Rectal smooth muscle tissue (tissue), 1 donor: ENCODE data around the gene BAD.
A peak's percentile ranks its signal among the peaks of the same experiment; 100 is the strongest.

Source experiments
- H3K27ac ChIP-seq: one replicate; pipeline ENCODE4 v1.7.0; 2013; ENCODE audit warnings: low read depth, low read length, inconsistent platforms
- H3K27me3 ChIP-seq: one replicate; pipeline ENCODE4 v1.7.0; 2013; ENCODE audit warnings: low read length; ENCODE audit not compliant: control insufficient read depth, insufficient read depth
- H3K36me3 ChIP-seq: one replicate; pipeline ENCODE4 v1.7.0; 2013; ENCODE audit warnings: low read length; ENCODE audit not compliant: control insufficient read depth, insufficient read depth
- H3K4me1 ChIP-seq: one replicate; pipeline ENCODE4 v1.7.0; 2013; ENCODE audit warnings: low read length; ENCODE audit not compliant: control insufficient read depth, insufficient read depth
- H3K4me3 ChIP-seq: one replicate; pipeline ENCODE4 v1.7.0; 2013; ENCODE audit warnings: low read length
- H3K9ac ChIP-seq: one replicate; pipeline ENCODE4 v1.7.0; 2013; ENCODE audit warnings: low read length

BAD gene

GRCh38 chr11:64261556-64262080 lies 22.8 kb downstream of the BAD start:
- Histone ChIP-seq H3K4me3 (no peak overlapping the region), H3K4me1 (no peaks in the 10 kb centered on the region), H3K27me3 (no peaks in the 10 kb centered on the region), H3K27ac (no peak overlapping the region), H3K36me3 (peaks cover 40% of the 10 kb centered on the region), H3K9ac (no peak overlapping the region)

DNA sequence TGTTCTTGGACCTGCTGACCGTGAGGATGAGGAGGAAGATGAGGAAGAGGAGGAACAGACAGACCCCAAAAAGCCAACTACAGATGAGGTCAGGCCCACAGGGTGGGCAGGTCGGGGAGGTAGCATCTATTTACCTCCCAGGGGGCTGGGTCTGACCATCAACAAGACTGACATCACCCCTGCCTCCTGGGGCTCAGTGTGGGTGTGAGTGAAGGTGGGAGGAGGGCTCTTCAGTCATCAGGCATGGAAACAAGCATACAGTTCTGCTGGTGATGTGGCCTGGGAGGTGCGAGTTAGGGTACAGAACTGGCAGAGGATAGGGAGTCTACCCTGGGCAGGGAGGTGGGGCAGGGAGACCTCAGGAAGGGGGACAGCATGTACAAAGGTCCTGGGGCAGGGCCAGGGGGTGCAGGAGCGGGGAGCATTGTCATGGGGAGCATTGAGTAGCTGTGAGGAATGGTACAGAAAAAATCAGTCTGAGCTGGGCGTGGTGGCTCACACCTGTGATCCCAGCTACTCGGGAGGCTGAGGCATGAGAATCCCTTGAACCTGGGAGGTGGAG lies 24.2 kb downstream of the BAD start:
- Histone ChIP-seq H3K9ac (no peak overlapping the region), H3K4me3 (no peak overlapping the region), H3K27me3 (no peaks in the 10 kb centered on the region), H3K27ac (no peak overlapping the region), H3K36me3 (peaks cover 37% of the 10 kb centered on the region), H3K4me1 (no peaks in the 10 kb centered on the region)

- peaks cover 36% of the 10 kb centered on the region for H3K36me3 ChIP-seq
- no peak overlapping the region for H3K27ac ChIP-seq
- no peaks in the 10 kb centered on the region for H3K27me3 ChIP-seq
- no peaks in the 10 kb centered on the region for H3K4me1 ChIP-seq
- H3K4me3 ChIP-seq: no peak overlapping the region
- no peak overlapping the region for H3K9ac ChIP-seq
Measured at GRCh38 chr11:64259533-64260067, 24.9 kb downstream of the BAD start.

- H3K36me3 ChIP-seq: peaks cover 31% of the 10 kb centered on the region
Measured at GRCh38 chr11:64258946-64259532, 25.4 kb downstream of the BAD start.

GRCh38 chr11:64258356-64258755 lies 26.1 kb downstream of the BAD start:
- Histone ChIP-seq H3K4me3 (no peak overlapping the region), H3K27me3 (no peaks in the 10 kb centered on the region), H3K36me3 (peaks cover 30% of the 10 kb centered on the region), H3K4me1 (no peaks in the 10 kb centered on the region), H3K9ac (no peak overlapping the region), H3K27ac (no peak overlapping the region)

More at GRCh38 chr11:64258946-64259532, 25.4 kb downstream of the BAD start:
- H3K4me1 ChIP-seq: no peaks in the 10 kb centered on the region
- no peak overlapping the region for H3K4me3 ChIP-seq
- H3K27ac ChIP-seq: no peak overlapping the region
- H3K9ac ChIP-seq: no peak overlapping the region
- no peaks in the 10 kb centered on the region for H3K27me3 ChIP-seq

- Histone ChIP-seq H3K27me3 (no peaks in the 10 kb centered on the region), H3K27ac (no peak overlapping the region), H3K36me3 (peaks cover 25% of the 10 kb centered on the region), H3K4me1 (peaks cover 4% of the 10 kb centered on the region), H3K9ac (no peak overlapping the region), H3K4me3 (no peak overlapping the region)
Measured at GRCh38 chr11:64256300-64256699, 28.2 kb downstream of the BAD start.

- no peak overlapping the region for H3K4me3 ChIP-seq
- no peaks in the 10 kb centered on the region for H3K27me3 ChIP-seq
- H3K36me3 ChIP-seq: peaks cover 24% of the 10 kb centered on the region
- no peak overlapping the region for H3K9ac ChIP-seq
- no peak overlapping the region for H3K27ac ChIP-seq
- H3K4me1 ChIP-seq: peaks cover 4% of the 10 kb centered on the region
Measured at GRCh38 chr11:64255135-64256128, 29.0 kb downstream of the BAD start.

DNA sequence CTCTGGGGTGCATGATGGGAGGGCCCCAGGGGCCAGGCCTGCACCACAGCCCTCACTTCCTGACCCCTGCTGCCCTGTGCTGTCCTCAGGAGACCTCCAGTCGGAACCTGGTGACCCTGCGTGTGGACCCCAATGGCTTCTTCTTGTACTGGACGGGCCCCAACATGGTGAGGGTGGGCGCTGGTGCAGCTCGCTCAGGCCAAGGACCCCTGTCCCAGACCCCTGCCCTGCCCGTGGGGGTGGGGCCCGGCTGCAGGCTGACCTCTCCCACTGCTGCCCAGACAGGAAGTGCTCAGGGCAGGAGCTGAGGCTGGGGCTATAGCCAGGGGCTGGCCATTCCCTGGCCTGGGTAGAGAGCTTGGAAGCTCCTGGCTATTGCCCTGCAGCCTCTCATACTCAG lies 30.1 kb downstream of the BAD start:
- H3K4me3 ChIP-seq: no peak overlapping the region
- no peaks in the 10 kb centered on the region for H3K27me3 ChIP-seq
- no peak overlapping the region for H3K27ac ChIP-seq
- peaks cover 4% of the 10 kb centered on the region for H3K4me1 ChIP-seq
- H3K9ac ChIP-seq: no peak overlapping the region
- H3K36me3 ChIP-seq: peaks cover 13% of the 10 kb centered on the region

DNA sequence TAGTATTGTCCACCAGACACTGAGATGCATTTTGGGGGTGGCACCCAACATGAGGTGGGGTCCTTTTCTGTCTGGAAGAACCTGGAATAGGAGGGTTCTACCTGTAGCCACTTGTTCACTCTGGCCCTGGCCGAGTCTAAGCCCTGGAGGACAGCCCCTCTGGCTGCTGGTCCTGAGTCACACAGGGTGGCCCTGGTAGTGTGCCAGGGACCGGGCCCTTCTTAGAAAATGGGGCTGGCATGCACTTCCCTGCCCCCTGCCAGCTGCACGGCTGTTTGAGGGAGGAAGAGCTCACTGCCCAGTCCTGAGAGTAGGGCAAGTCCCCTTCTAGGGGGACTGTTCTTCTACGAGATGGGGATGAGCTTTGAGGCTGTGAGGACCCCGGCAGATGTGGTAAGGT lies 31.0 kb downstream of the BAD start:
- Histone ChIP-seq H3K27ac (no peak overlapping the region), H3K27me3 (no peaks in the 10 kb centered on the region), H3K9ac (no peak overlapping the region), H3K36me3 (peaks cover 9% of the 10 kb centered on the region), H3K4me3 (peak overlapping the region; percentile 9), H3K4me1 (peaks cover 4% of the 10 kb centered on the region)

DNA sequence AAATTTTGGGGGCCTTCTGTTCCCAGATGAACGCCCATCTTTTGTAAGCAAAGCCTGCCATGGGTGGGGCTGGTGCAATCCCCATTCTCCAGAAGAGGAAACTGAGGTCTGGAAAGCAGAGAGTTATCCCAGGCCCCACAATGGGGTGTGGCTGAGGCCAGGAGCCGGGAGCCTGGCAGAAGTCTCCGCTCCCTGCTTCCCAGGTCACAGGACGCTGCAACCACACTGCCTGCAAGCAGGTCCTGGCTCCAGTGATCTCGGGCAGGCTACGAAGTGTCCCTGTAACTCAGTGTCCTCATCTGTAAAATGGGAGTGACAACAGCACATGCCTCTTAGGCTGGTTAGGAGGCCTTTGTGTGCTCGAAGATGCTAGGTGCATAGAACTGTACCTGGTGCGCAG lies 31.4 kb downstream of the BAD start:
- no peak overlapping the region for H3K9ac ChIP-seq
- H3K27ac ChIP-seq: no peak overlapping the region

GRCh38 chr11:64252003-64252872 lies 32.2 kb downstream of the BAD start:
- H3K27me3 ChIP-seq: no peaks in the 10 kb centered on the region
- peak overlapping the region; percentile 80 for H3K4me3 ChIP-seq
- peaks cover 7% of the 10 kb centered on the region for H3K4me1 ChIP-seq
- H3K9ac ChIP-seq: peak overlapping the region; percentile 64
- peaks cover 8% of the 10 kb centered on the region for H3K36me3 ChIP-seq
- H3K27ac ChIP-seq: no peak overlapping the region

More for the DNA sequence above, 31.4 kb downstream of the BAD start:
- H3K27me3 ChIP-seq: no peaks in the 10 kb centered on the region
- peaks cover 4% of the 10 kb centered on the region for H3K4me1 ChIP-seq
- peaks cover 8% of the 10 kb centered on the region for H3K36me3 ChIP-seq
- H3K4me3 ChIP-seq: peak overlapping the region; percentile 28
